Measurements from ENCODE around the gene KLK12. TPM values are rescaled to one million over a fixed set of nuclear protein-coding genes. Genes with fewer than 3 reads are reported as not detected.

The KLK12 gene
- total RNA-seq, 4 donors from 2014 or later, result 0.96 to 2.1 TPM; not detected in 2

- TF ChIP-seq POLR2A (IDR thresholded peaks at IDR 0.05), result no peak
- no peak for TF ChIP-seq CTCF (IDR thresholded peaks at IDR 0.05)
- 83 to 93% methylated on average over 2 of the region's 2 CpGs for WGBS, 2 donors
- no peak overlapping the region for H3K4me3 ChIP-seq (ENCODE audit: low read depth, poor library complexity, severe bottlenecking)
- DNase-seq (ENCODE audit: low spot score in 2 of 2), result no peak
- intact Hi-C loops (cut with DNase I; ENCODE audit: low total_unique reads), result no loop called here
Measured at GRCh38 chr19:51029718-51030117, 5.1 kb downstream of the KLK12 start.

GRCh38 chr19:51027873-51028272 is 6.9 kb downstream of the KLK12 start:
- no peak for TF ChIP-seq POLR2A (IDR thresholded peaks at IDR 0.05)
- no peak for TF ChIP-seq CTCF (IDR thresholded peaks at IDR 0.05)

GRCh38 chr19:51027126-51027806 is 7.5 kb downstream of the KLK12 start:
- DNase-seq (ENCODE audit: low spot score in 2 of 2), result no peak
- 26 to 33% methylated on average over 14 of the region's 14 CpGs for WGBS, 2 donors
- TF ChIP-seq POLR2A (IDR thresholded peaks at IDR 0.05) (no peak), CTCF (IDR thresholded peaks at IDR 0.05) (no peak)
- no peak overlapping the region for H3K4me3 ChIP-seq (ENCODE audit: low read depth, poor library complexity, severe bottlenecking)
- intact Hi-C loops (cut with DNase I; ENCODE audit: low total_unique reads), result no loop called here

More at GRCh38 chr19:51027873-51028272, 6.9 kb downstream of the KLK12 start:
- H3K4me3 ChIP-seq (ENCODE audit: low read depth, poor library complexity, severe bottlenecking), result no peak overlapping the region
- DNase-seq (ENCODE audit: low spot score in 2 of 2), result no peak
- intact Hi-C loops (cut with DNase I; ENCODE audit: low total_unique reads), result no loop called here
- 34 to 39% methylated on average over 5 of the region's 5 CpGs for WGBS, 2 donors

- intact Hi-C loops (cut with DNase I; ENCODE audit: low total_unique reads), result no loop called here
- H3K4me3 ChIP-seq (ENCODE audit: low read depth, poor library complexity, severe bottlenecking), result no peak within 1 kb of the TSS
- 35 to 70% methylated on average over 10 to 11 of the region's 11 CpGs for WGBS, 2 donors
- no peak for DNase-seq (ENCODE audit: low spot score in 2 of 2)
- TF ChIP-seq POLR2A (IDR thresholded peaks at IDR 0.05) (no peak), CTCF (IDR thresholded peaks at IDR 0.05) (no peak)
Measured at GRCh38 chr19:51026554-51026831, 8.3 kb downstream of the KLK12 start, which contains the start of gene KLK11. TSS of gene KLK11 (minus strand) at chr19:51026616. CDS start at chr19:51025631, 985 bp downstream.

GRCh38 chr19:51025809-51026553 is 8.8 kb downstream of the KLK12 start:
- TF ChIP-seq POLR2A (IDR thresholded peaks at IDR 0.05) (no peak), CTCF (IDR thresholded peaks at IDR 0.05) (no peak)
- DNase-seq (ENCODE audit: low spot score in 2 of 2), result no peak
- intact Hi-C loops (cut with DNase I; ENCODE audit: low total_unique reads), result no loop called here
- H3K4me3 ChIP-seq (ENCODE audit: low read depth, poor library complexity, severe bottlenecking), result no peak overlapping the region
- 36 to 46% methylated on average over 18 of the region's 18 CpGs for WGBS, 2 donors
